Measurements from ENCODE around the gene RHOBTB3. TPM values are rescaled to one million over a fixed set of nuclear protein-coding genes. Genes with fewer than 3 reads are reported as not detected.

The RHOBTB3 gene
- total and polyA plus RNA-seq, 10 of the 15 experiments (the other 5 are each of a cell fraction or from before 2014, with no cell fraction given): 3.6 to 42.8 (median 8.4) TPM

- WGBS (ENCODE audit: insufficient coverage, insufficient replicate concordance, low lambda C conversion rate, missing lambda C conversion rate): 93% methylated on average over 8 of the region's 8 CpGs
- no peak overlapping the region for H3K4me2 ChIP-seq (ENCODE audit: control insufficient read depth, insufficient read depth)
- no peak overlapping the region for H2AFZ ChIP-seq (ENCODE audit: control insufficient read depth, low read depth, low read length)
- in situ Hi-C loops (cut with MboI) (no loop called here), intact Hi-C loops (cut with micrococcal nuclease; ENCODE audit: unreplicated experiment) (loop anchor here (10.0 kb wide), 1 partner anchor 287 kb away; the partner anchor contains the start of genes ARSK and SKIC3)
- RAD21 ChIA-PET (ENCODE audit: unreplicated experiment): interaction anchor here (1.3 to 11.7 kb wide), 7 partner anchors 10 to 220 kb away, joined by 4 to 209 read pairs (median 11); partner anchors contain the start of gene GLRX
- no peaks in the 10 kb centered on the region for H3K36me3 ChIP-seq (ENCODE audit: control insufficient read depth in 2 of 2, insufficient read depth in 2 of 2, low read length in 1 of 2)
- SMC1A ChIA-PET (ENCODE audit: uncharacterized antibody, unreplicated experiment): interaction anchor here (0.8 to 21.9 kb wide), 7 partner anchors 23 to 197 kb away, joined by 3 to 622 read pairs (median 141); partner anchors contain the start of genes GLRX and RFESD
- POLR2A ChIA-PET: interaction anchor here (0.6 to 2.0 kb wide), 4 partner anchors 24 to 1252 kb away, joined by 3 to 5 read pairs (median 4); no protein-coding TSS in a partner anchor
- peaks cover 23% of the 10 kb centered on the region for H3K4me1 ChIP-seq (ENCODE audit: control insufficient read depth, insufficient read depth, low read length)
- FAIRE-seq (no peak), ATAC-seq (no peak), DNase-seq (ENCODE audit: low read depth, low spot score) (no peak)
- no peaks in the 10 kb centered on the region for H3K27me3 ChIP-seq (replicated peaks in 1 of 2; ENCODE audit: control insufficient read depth in 2 of 2, insufficient read depth in 2 of 2, low read length in 1 of 2)
- H3K9ac ChIP-seq (ENCODE audit: control insufficient read depth, insufficient read depth, low read length): no peak overlapping the region
- no peaks in the 10 kb centered on the region for H3K9me3 ChIP-seq (replicated peaks; ENCODE audit: control insufficient read depth, insufficient read depth, low read length)
- TF ChIP-seq FOXK2 (IDR thresholded peaks at IDR 0.05) (no peak), MLLT1 (IDR thresholded peaks at IDR 0.05) (no peak), SUZ12 (IDR thresholded peaks at IDR 0.05; ENCODE audit: unreplicated experiment) (no peak), ZBTB11 (CRISPR knock-in tag; IDR thresholded peaks at IDR 0.05) (no peak), ZNF622 (IDR thresholded peaks at IDR 0.05) (no peak), MEF2A (IDR thresholded peaks at IDR 0.05; ENCODE audit: insufficient read depth, low read depth, low read length) (no peak), PML (IDR thresholded peaks at IDR 0.05; ENCODE audit: low read length) (no peak), JUNB (IDR thresholded peaks at IDR 0.05) (no peak), SRF (IDR thresholded peaks at IDR 0.05; ENCODE audit: low read depth in 2 of 2, low read length in 2 of 2) (no peak), ZZZ3 (IDR thresholded peaks at IDR 0.05; ENCODE audit: control insufficient read depth, insufficient read length, low read depth) (no peak), BMI1 (IDR thresholded peaks at IDR 0.05; ENCODE audit: borderline replicate concordance) (no peak), NBN (IDR thresholded peaks at IDR 0.05) (no peak), LARP7 (IDR thresholded peaks at IDR 0.05) (no peak), TCF12 (IDR thresholded peaks at IDR 0.05; ENCODE audit: low read depth, low read length) (no peak), HDGF (IDR thresholded peaks at IDR 0.05) (no peak), STAT3 (IDR thresholded peaks at IDR 0.05; ENCODE audit: low read depth, low read length) (no peak), BACH1 (IDR thresholded peaks at IDR 0.05; ENCODE audit: borderline replicate concordance) (no peak), RB1 (IDR thresholded peaks at IDR 0.05; ENCODE audit: borderline replicate concordance) (no peak), NRF1 (conservative IDR thresholded peaks at IDR 0.05; ENCODE audit: low read depth, low read length) (no peak)
- no peaks in the 10 kb centered on the region for H3K79me2 ChIP-seq (ENCODE audit: control insufficient read depth, insufficient read depth, low read length)
- no TSS peak for BruUV-seq (replicated peaks)
- CTCF ChIA-PET: interaction anchor here (0.9 to 17.6 kb wide), 11 partner anchors 11 to 760 kb away, joined by 3 to 653 read pairs (median 11); partner anchors contain the start of genes GLRX and RFESD
- H3K4me3 ChIP-seq: no peak overlapping the region
- H4K20me1 ChIP-seq (ENCODE audit: control insufficient read depth, insufficient read depth): no peaks in the 10 kb centered on the region
- no peak overlapping the region for H3K27ac ChIP-seq (ENCODE audit: control insufficient read depth, insufficient read depth)
These were observed 111.0 kb downstream of the RHOBTB3 start for GRCh38 chr5:95841914-95842812.
